D721Med (cell line): ENCODE data around the gene NLRP3.
"Not testable (repeated sequence)": the region's sequence is repeated elsewhere in the genome, so short reads cannot be mapped to it uniquely, and the experiment has no call there.

Source experiments
- DNase-seq: peaks from one replicate; pipeline ENCODE4 v3.0.0; 2011; ENCODE audit warnings: low spot score; ENCODE audit not compliant: insufficient read length
- FAIRE-seq: peaks from 2 replicates; lab custom pipeline; 2011; peaks lifted over from hg19 to GRCh38; lab: Jason Lieb, UNC
- TF ChIP-seq, protein P1 (sequence below): IDR thresholded peaks from 2 replicates; pipeline ENCODE4 v1.5.1; 2012; ENCODE audit warnings: mild to moderate bottlenecking, control low read depth; ENCODE audit not compliant: insufficient read depth; ENCODE audit errors: missing control alignments

Gene NLRP3

GRCh38 chr1:247386217-247386616, 29.8 kb upstream of the NLRP3 start:
- FAIRE-seq (no peak), DNase-seq (no peak)
- TF ChIP-seq, protein P1, sequence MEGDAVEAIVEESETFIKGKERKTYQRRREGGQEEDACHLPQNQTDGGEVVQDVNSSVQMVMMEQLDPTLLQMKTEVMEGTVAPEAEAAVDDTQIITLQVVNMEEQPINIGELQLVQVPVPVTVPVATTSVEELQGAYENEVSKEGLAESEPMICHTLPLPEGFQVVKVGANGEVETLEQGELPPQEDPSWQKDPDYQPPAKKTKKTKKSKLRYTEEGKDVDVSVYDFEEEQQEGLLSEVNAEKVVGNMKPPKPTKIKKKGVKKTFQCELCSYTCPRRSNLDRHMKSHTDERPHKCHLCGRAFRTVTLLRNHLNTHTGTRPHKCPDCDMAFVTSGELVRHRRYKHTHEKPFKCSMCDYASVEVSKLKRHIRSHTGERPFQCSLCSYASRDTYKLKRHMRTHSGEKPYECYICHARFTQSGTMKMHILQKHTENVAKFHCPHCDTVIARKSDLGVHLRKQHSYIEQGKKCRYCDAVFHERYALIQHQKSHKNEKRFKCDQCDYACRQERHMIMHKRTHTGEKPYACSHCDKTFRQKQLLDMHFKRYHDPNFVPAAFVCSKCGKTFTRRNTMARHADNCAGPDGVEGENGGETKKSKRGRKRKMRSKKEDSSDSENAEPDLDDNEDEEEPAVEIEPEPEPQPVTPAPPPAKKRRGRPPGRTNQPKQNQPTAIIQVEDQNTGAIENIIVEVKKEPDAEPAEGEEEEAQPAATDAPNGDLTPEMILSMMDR: no peak

DNA sequence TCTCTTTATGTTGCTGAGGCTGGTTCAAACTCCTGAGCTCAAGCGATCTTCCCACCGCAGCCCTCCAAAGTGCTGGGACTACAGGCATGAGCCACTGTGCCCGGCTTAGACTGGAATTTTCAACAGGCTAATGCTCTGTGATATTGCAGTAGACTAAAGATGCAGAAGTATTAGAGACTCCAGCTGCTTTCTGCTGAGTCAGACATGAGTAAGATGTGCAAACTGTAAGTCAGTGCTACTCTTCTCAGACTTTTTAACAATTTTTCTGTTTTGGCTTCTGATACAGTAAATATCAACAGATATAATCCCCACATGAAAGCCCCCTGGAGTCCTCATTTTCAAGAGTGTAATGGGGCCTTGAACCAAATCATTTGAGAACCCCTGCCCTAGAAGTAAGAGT, 29.3 kb upstream of the NLRP3 start:
- TF ChIP-seq, protein P1: no peak
- no peak for DNase-seq
- FAIRE-seq: no peak

DNA sequence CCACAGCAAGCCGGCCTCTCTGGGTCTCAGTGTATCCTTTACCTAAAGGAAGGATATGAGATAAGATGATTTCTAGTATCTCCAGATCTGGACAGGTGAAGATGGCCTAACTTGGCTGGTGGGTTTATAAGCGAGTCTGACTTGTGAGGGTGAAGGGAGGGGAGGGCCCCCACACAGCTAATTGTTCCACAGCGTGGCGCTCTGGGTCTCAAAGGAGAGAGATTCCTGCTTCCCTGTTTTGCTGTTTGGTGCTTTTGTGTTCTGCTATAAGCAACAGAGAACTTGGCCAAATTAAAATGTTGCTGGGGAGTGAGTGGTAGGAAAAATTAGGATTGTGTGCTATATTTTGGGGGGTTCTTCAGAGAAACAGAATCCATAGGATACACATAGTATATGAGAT, 28.9 kb upstream of the NLRP3 start:
- FAIRE-seq: no peak
- no peak for DNase-seq
- TF ChIP-seq, protein P1: no peak

- DNase-seq (no peak), FAIRE-seq (no peak)
- TF ChIP-seq, protein P1: no peak
These were observed 28.4 kb upstream of the NLRP3 start for GRCh38 chr1:247387565-247387964.

GRCh38 chr1:247390116-247390791, 25.7 kb upstream of the NLRP3 start:
- DNase-seq: peak; percentile 89
- TF ChIP-seq, protein P1: peak; percentile 97
- no peak for FAIRE-seq

DNA sequence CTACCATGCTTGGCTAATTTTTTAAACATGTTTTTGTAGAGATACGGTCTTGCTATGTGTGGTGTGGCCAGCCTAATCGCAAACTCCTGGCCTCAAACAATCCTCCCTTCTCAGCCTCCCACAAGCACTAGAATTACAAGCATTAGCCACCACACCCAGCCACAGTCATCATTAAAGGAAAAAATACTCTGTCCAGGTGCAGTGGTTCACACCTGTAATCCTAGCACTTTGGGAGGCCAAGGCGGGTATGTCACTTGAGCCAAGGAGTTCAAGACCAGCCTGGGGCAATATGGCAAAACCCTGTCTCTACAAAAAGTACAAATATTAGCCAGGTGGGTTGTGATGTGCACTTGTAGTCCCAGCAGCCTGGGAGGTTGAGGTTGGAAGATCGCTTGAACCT, 25.0 kb upstream of the NLRP3 start:
- FAIRE-seq: no peak
- TF ChIP-seq, protein P1: no peak
- no peak for DNase-seq

DNA sequence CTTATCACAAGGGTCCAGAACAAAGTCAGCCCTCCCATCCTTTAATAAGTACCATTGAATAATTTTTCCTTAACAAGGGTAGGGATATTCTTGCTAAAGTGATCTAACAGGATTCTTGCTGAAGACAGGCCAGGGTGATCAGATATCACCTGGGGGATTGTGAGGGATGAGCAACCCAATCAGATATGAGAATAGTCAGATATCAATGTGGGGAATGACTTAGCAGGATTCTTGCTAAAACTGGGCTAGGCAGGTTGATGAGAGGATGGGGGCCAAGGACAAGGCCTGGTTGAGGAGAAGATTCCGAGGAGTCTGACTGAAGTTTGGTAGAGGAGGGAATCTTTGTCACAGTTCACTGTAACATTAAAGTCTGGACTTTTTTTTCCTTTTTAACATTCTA, 23.9 kb upstream of the NLRP3 start:
- no peak for FAIRE-seq

DNA sequence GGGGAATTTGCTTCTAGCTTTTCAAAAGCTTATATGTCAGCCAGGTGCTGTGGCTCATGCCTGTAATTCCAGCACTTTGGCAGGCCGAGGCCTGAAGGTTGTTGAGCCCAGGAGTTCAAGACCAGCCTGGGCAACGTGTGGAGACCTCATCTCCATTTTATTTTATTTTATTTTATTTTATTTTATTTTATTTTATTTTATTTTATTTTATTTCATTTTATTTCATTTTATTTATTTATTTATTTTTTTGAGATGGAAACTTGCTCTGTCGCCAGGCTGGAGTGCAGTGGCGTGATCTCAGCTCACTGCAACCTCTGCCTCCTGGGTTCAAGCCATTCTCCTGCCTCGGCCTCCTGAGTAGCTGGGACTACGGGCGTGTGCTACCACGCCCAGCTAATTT, 20.9 kb upstream of the NLRP3 start:
- not testable (repeated sequence) for DNase-seq, FAIRE-seq

More for the DNA sequence above, 23.9 kb upstream of the NLRP3 start:
- no peak for DNase-seq
- TF ChIP-seq, protein P1: no peak
